HG03378 (cell line): Measurements from ENCODE around the gene TRPM2.
"Not testable (repeated sequence)": the region's sequence is repeated elsewhere in the genome, so short reads cannot be mapped to it uniquely, and the experiment has no call there.

Experiments used
- ATAC-seq: cut with Tn5 transposase; IDR thresholded peaks from one replicate; pipeline ENCODE4 v1.9.1; 2021; ENCODE audit warnings: mild to moderate bottlenecking, moderate library complexity; ENCODE audit not compliant: unreplicated experiment

Gene TRPM2

DNA sequence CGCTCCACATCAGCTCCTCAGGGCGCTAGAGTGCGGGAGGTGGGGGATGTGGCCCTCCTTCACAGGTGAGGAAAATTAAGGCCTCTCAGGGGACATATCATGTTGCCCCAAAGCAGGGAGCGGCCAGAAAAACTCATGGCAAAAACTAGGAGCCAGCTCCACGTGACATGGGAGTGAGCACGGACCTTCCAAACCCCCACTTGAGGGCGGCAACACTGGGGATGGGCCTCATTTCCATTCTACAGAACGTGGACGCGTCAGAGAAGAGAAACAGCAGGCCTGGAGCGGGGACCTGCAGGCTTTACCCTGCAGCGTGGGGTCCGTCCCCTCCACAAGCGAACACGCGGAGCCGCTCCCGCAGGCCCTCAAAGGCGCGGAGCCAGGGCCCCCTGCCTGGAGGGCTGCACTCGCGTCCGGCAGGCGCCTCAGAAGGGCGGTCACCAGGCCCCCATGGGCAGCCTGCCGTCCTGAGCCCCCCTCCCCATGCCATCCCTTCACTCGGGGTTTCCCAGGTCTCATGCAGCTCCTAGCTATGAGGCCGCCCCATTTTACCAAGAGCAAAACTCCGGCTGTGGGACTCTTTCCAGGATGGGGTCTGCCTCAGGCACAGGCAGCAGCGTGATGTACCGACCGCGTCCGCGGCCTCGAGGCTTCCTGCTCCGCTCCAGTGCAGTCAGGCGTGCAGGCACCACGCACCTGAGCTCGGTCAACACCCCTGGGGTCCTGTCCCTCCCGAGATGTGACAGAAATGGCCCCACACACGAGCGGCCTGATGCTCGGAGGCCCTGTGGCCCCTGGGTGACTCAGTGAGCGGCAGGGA lies 19.7 kb upstream of the TRPM2 start:
- ATAC-seq, result no peak

DNA sequence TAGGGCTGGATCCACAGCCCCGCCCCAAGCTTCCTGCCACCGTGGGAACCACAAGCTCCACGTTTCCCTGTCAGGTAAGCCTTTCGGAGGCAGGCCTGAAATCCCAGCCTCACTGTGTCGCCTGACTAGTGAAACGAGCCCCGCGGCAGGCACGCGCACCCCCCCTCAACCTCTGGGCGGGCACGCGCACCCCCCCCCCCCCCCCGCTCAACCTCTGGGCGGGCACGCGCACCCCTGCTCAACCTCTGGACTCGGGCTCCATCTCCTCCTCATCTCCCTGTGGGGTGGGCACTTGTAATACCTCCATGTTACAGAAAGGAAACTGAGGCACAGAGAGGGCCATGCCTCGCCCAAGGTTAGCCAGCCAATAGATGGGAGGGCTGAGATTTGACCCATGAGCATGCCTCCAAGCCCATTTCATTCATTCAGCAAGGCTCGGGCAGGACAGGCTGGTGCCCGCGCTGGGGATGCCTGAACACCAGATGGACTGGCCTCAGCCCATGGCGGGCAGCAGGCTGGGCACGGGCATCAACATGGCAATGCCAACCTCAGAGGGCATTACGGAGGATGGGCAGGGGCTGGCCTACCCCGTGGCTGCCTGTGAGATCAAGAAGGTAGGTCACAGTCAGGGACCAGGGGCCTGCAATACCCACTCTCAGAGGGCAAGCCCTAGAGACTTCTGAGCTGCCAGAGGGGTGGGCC lies 18.9 kb upstream of the TRPM2 start:
- ATAC-seq, result no peak

DNA sequence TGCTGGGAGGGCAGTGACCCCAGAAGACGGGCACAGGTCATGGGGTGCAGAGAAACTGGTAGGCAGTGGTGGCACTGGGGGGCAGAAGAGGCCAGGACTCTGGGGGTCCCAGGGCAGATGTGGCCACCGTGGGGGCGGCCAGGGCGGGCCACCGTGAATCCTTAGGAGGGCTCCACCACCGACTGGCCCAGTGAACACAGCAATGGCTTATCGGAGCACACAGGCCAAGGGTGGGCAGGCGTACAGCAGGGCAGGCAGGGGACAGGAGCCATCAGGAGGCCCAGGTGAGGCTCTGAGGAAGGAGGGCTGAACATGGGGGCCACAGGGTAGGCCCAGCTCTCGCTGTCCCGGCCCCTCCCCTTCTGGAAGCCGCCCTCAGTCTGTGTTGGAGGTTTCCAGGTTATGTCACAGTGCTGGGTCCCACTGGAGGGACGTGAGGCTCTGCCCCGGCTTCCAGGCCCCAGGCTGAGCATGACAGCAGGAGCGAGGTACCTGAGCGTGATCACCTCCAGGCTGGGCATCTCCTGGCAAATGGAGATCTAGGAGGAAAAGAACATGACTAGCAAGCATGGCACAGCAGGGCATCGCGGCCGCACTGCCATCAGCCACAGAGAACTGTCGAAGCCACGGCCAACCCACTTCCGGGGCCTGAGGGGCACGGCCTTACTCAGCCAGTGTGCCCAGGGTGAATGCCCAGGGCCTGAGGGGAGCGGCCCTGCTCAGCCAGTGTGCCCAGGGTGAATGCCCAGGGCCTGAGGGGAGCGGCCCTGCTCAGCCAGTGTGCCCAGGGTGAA lies 18.0 kb upstream of the TRPM2 start:
- ATAC-seq, result no peak

DNA sequence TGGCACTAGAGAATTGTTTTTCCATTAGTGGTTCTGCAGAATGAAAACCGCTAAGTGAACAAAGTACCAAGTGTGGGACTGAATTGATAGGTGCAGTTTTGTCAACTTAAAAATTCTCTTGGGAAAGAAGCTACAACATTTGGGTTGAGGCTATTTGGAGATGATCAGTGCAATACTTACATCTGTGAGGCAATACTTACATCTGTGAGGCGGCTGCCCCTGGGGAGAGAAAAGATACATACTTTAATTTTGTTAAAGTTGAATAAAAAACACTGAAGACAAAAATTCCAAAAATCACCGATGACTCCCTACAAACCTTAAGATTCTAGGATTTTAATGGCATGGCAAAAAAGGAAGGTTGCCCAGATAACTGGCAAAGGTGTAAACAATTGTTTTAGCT lies 16.0 kb upstream of the TRPM2 start:
- no peak for ATAC-seq

DNA sequence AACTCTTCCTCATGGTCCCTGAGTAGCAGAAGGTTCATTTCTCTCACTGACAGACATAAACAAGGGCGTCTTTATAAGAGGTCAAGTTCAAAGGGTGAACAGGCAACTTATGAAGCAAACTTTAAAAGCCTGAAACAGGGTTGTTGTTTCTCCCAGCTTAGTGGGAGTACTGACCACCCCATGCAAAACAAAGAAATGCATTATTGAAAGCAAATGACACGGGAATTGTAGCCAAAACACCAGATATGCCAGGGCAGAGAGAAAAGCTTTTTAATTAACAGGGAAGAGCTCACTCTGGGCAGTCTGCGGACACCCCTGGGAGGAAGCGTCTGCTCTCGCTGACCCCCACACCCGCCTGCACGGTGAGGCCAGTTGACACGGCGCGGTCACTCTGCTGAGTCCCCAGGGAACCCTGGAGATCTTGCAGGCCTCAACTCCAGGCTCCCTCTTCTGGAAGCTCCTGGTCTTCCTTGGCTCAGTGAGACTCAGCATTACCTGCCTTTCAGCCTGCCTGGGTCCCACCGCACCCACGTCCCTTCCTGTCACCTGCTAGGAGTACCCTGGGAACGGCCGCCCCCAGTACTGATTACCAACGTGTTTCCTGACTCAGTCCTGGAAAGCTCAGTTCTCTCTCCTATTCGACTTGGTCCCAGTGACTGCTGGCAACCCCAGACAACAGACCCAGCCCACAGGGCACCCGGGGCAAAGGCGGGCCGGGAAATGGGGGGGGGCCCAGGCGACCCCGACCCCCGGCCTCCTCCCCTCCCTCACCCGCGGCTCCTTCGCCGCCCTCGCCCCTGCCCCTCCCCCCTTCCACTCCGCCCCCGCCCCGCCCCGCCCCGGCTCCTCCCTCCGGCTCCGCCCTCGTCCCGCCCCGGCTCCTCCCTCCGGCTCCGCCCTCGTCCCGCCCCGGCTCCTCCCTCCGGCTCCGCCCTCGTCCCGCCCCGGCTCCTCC lies 15.2 kb upstream of the TRPM2 start:
- no peak for ATAC-seq

DNA sequence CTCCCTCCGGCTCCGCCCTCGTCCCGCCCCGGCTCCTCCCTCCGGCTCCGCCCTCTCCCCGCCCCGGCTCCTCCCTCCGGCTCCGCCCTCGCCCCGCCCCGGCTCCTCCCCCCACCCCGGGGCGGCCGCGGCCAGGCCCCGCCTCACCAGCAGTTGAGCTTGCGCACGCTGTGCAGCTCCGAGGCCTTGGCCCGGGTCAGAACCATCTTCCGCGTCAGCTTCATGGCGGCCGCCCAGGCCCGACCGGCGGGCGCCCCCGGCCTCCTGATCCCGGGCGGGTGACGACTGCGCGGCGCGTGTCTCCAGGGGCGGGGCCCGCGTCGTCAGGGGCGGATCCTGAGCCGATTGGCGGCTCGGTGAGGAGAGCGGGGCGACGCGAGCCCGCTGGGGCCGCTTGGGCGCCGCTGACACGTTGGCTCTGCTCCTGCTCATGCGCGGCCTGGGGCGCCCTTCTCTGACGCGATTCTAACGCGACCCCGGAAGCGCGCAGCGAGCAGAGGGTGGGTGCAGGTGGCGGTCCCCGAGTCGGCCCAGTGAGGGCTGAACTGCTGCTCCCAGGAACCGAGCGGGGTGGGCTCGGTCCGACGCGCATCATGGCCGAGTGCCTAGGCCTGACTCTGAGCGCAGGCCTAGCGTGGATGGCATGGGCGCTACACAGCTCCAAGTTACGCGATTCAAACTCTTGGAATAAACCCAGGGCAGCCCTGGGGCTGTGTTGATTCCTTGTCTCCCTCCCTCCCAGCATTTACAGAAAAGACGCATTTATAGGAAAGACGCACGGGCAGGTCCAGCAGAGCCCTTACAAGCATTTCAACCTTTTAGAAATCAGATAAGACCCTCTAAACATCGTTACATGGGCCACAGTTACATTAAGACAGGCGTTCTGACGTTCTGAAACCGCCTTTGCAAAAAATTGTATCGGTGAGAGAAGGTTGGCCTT lies 14.2 kb upstream of the TRPM2 start, which contains the start of gene CFAP410:
Gene CFAP410, minus strand, starts transcription at position 420 of the 940 bp plus-strand sequence. Its CDS starts 196 bp downstream, at position 224.
- ATAC-seq, result peak; percentile 73

DNA sequence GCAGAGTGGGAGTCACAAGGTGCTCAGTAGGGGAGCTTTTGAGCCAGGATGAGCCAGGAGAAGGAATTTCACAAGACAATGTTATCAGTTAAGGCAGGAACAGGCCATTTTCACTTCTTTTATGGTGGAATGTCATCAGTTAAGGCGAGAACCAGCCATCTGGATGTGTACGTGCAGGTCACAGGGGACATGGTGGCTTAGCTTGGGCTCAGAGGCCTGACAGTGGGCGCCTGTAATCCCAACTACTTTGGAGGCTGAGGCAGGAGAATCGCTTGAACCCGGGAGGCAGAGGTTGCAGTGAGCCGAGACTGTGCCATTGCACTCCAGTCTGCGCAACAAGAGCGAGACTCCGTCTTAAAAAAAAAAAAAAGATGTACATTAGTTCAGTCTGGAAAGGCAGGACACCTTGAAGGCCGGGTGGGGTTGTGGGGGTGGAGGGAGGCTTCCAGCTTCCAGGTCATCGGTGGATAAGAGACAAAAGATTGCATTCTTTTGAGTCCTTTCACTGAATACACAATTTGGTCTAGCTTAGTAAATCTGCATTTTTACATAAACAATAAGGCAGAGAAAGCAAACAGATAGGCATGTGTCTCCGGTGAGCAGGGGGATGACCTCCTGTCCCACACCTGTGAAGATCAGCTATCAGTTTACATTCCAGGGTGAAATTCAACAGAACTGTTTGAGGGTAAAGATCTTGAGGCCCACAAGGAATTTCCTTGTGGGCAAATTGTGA lies 11.5 kb upstream of the TRPM2 start:
- ATAC-seq, result not testable (repeated sequence)

DNA sequence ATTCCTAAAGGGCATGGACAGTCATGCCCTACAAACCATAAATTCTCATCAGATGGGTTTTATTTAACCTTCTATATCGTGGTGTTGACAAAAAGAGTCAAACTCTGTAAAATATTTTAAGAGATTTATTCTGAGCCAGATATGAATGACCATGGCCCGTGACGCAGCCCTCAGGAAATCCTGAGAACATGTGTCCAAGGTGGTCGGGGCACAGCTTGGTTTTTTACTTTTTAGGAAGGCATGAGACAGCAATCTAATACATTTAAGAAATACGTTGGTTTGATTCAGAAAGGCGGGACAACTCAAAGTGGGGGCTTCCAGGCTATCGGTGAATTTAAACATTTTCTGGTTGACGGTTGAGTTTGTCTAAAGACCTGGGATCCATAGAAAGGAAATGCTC lies 10.4 kb upstream of the TRPM2 start:
- not testable (repeated sequence) for ATAC-seq

DNA sequence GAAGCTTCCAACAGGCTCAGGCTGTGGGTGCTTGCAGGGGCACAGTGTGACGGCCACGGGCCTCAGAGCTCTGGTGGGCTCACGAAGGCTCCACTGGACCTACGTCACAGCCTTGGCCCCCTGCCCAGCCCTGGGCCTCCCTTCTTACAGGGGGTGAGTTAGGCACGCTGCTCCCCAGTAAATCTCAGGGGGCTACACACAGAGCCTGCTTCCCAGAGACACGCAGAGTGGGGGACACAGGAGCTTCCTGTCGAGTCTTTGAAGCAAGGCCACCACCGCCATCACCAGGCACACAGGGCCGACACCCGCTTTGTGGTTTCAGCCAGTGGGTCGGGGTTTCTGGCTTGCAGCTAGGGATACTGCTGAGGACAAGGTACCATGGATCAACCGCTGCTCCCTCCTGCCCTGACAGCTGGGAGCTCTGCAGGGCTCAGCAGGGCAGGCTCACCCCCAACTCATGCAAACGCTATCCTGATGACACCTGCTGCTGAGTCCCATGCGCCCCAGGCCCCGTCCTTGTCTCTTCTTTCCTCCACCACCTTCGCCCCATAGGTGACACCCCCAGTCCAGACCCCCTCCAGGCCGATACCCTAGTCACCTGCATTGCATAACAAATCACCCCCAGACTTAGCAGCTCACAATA lies 8.8 kb upstream of the TRPM2 start:
- no peak for ATAC-seq

DNA sequence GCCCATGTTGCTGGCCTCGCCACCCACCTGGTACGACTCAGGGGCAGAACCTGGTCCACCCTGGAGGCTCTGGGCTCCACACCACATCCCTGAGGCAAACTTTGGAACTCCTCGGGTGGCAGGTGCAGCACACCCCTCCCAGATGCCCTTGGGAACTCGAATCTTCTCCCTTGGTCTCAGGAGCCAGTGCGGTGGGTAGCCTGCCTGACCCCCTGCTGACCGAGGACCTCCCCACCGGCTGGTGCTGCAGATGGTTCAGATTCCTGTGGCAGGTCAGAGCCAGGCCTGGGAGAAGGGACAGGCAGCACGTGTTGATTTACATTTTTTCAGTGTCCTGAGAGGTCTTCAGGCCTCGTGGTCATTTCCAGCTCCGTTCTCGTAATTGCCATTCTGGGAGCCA lies 7.9 kb upstream of the TRPM2 start:
- no peak for ATAC-seq

DNA sequence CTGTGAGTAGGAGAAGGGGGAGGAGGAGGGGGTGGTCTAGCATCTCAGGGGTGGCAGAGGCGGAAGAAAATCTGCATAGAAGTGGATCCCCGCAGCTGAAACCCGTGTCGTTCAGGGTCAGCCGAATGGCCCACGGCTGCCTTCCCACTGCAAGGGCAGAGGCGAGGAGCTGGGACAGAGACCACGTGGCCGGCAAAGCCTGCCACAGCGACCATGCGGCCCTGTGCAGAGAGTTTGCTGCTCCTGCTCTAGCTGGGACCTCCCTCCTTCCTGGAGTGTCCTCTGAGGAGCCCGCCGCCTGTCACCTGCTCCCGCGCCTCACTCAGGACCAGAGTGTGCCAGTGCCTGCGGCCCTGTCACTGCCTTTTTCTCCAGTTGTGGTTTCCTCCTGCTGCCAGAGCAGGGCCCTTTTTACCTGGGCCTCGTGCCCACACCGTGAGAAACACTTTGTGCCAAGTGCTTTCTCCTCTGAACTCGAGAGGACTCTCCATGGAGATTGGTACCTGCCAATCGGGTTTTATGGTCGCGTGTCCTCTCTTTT lies 5.4 kb upstream of the TRPM2 start:
- no peak for ATAC-seq

DNA sequence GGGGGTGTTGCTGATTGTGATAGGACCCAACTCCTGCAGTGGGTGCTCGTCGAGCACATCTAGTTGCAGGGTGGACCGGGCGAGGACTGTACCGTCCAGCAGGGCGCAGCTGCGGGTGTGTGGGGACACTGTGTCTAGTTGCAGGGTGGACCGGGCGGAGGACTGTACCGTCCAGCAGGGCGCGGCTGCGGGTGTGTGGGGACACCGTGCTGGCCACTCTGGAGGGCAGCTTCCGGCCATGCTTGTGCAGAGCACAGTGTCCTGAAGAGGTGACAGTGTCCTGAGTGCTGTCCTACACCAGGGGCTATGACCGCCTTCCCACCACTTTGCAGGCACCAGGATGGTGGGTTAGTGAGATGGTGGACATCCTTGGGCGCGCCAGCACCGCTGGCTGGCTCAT lies 4.6 kb upstream of the TRPM2 start:
- ATAC-seq, result no peak

DNA sequence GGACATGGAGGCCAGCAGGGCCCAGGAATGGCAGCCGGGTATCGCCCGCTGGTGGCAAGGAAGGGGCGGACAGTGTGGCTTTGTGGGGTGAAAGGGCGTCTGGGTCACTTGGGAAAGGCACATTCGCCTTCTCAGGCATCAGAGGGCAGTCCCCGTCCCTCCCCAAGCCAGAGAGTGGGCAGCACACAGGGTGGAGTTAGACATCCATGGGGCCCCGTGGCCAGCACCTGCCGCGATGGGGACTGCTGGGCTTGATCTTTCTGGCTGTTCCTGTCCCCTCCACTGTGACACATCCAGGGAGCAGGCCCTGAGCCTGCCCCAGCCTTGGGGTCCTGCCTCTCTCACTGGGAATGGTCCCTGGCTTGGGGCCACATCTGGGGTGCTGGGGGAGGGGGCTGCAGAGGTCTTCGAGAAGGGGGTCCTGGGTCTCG lies 4.0 kb upstream of the TRPM2 start:
- no peak for ATAC-seq

DNA sequence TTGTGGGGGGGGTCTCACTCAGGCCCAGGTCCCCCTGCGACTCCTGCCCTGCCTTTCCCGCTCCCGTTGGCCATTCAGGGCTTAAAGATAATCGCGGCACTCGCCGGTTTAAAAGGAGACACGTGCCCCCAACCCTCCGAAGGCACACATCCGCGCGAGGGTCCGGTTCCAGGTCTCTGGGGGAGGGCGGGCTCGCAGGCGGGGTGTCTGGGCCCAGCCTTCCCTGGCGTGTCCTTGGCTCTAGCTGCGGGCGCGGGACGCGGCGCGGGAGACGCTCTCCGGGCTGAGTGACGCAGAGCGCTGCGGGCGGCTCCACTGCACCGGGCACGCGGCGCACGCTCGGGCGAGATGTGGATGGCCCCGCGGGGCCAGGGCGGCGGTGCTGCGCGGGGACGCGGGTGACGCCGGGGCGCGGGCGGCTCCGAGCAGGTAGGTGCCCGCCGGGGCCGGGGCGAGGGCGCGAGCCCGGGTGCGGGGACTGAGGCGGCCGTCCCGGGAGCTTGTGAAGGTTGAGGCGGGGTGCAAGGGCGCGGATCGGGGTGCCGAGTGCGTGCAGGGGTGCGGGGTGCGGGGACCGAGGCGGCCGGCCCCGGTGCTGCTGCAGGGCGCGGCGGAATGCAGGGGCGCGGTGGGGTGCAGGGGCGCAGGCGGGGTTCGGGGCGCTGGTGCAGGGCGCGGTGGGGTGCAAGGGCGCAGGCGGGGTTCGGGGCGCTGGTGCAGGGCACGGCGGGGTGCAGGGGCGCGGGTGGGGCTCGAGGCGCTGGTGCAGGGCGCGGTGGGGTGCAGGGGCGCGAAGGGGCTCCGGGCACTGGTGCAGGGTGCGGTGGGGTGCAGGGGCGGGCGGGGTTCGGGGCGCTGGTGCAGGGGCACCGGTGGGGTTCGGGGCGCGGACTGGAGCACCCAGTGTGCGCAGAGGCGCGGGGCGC lies 3.3 kb upstream of the TRPM2 start:
- ATAC-seq, result no peak

DNA sequence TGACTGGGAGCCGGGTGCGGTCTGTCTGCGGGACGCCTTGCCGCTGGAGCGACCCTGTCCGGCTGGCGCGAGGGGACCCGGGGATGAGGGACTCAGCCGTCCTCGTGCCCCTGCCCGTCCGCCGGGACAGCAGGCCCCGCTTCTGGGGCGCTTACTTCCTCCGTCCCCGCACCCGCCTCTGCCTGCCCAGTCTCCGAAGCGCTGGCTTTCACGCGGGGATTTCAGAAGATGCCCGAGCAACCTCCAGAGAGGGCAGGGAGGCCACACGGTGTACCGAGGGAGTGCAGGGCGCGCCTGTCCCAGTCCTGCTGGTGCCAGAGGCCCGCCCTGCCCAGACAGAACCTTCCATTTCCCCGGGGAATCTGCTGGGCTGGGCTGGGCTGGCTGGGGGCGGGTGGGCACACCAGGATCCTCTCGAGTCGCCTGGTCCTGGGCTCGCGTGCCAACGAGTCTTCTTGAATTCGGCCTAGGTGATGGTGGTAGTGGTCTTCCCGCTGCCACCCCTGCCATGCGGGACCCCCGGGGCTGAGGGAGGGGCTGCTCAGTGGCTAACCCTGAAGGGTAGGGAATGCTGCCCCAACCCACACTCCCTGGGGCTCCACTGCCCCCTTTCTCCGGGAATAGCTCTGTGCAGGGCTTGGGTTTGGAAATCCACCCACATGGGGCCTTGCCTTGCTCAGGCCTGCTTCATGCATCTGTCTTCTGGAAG lies 2.5 kb upstream of the TRPM2 start:
- no peak for ATAC-seq
